Neural cell (in vitro differentiated cells): Measurements from ENCODE around the gene POLR2H. TPM values are rescaled to one million over a fixed set of nuclear protein-coding genes. Genes with fewer than 3 reads are reported as not detected.

Source experiments
- H2AFZ ChIP-seq: fragments of 200-600, 300-800 bp; sonication (generic), shearing (Covaris generic); 2 replicates; pipeline ENCODE4 v1.6.0; 2014; ENCODE audit warnings: low read depth, mild to moderate bottlenecking, antibody characterized with exemption, low read length, moderate library complexity
- H3F3A ChIP-seq: fragments of 200-600 bp; shearing (Covaris generic); 2 replicates; pipeline ENCODE4 v1.6.1; 2016; ENCODE audit warnings: mild to moderate bottlenecking, moderate library complexity, mixed read lengths, antibody characterized with exemption, low read length; ENCODE audit not compliant: insufficient read depth, poor library complexity, severe bottlenecking
- H3K27ac ChIP-seq: fragments of 200-600, 300-800 bp; sonication (generic), shearing (Covaris generic); 2 replicates; pipeline ENCODE4 v1.5.1; 2014; ENCODE audit warnings: mild to moderate bottlenecking, low read length, moderate library complexity
- H3K27me3 ChIP-seq: fragments of 300-800, 200-600 bp; sonication (generic), shearing (Covaris generic); 2 replicates; pipeline ENCODE4 v1.6.0; 2014; ENCODE audit warnings: mild to moderate bottlenecking, low read depth, low read length, moderate library complexity; ENCODE audit not compliant: insufficient read depth
- H3K36me3 ChIP-seq: fragments of 300-800, 200-600 bp; sonication (generic), shearing (Covaris generic); 2 replicates; pipeline ENCODE4 v1.5.1; 2014; ENCODE audit warnings: mild to moderate bottlenecking, antibody characterized with exemption, low read length, moderate library complexity; ENCODE audit not compliant: insufficient read depth
- H3K4me2 ChIP-seq: fragments of 300-800, 200-600 bp; sonication (generic), shearing (Covaris generic); 2 replicates; pipeline ENCODE4 v1.6.0; 2014; ENCODE audit warnings: mild to moderate bottlenecking, low read length
- H3K4me3 ChIP-seq: fragments of 300-800, 200-600 bp; sonication (generic), shearing (Covaris generic); 2 replicates; pipeline ENCODE4 v1.5.1; 2014; ENCODE audit warnings: mild to moderate bottlenecking, low read length, moderate library complexity
- H3K79me2 ChIP-seq: fragments of 200-600 bp; shearing (Covaris generic); replicated peaks from 2 replicates; pipeline ENCODE4 v1.6.0; 2014; ENCODE audit warnings: mild to moderate bottlenecking, low read length, moderate library complexity; ENCODE audit not compliant: insufficient read depth
- H3K9ac ChIP-seq: fragments of 300-800, 200-600 bp; sonication (generic), shearing (Covaris generic); 2 replicates; pipeline ENCODE4 v1.6.1; 2016; ENCODE audit warnings: mild to moderate bottlenecking, low read length, mixed read lengths
- H3K9me2 ChIP-seq: fragments of 200-600 bp; shearing (Covaris generic); 2 replicates; pipeline ENCODE4 v1.6.1; 2016; ENCODE audit warnings: mild to moderate bottlenecking, low read length, mixed read lengths; ENCODE audit not compliant: insufficient read depth
- H3K9me3 ChIP-seq: fragments of 200-600, 300-800 bp; sonication (generic), shearing (Covaris generic); 2 replicates; pipeline ENCODE4 v1.6.1; 2016; ENCODE audit warnings: mild to moderate bottlenecking, mixed run types, low read length, moderate library complexity, mixed read lengths
- H4K20me1 ChIP-seq: fragments of 200-600 bp; shearing (Covaris generic); 2 replicates; pipeline ENCODE4 v1.6.1; 2016; ENCODE audit warnings: mild to moderate bottlenecking, mixed run types; ENCODE audit not compliant: insufficient read depth
- EP300 ChIP-seq: fragments of 450-650 bp; conservative IDR thresholded peaks from 2 replicates; pipeline ENCODE4 v1.6.1; 2014; ENCODE audit warnings: antibody characterized with exemption, mild to moderate bottlenecking, moderate library complexity; ENCODE audit not compliant: poor library complexity, severe bottlenecking
- EZH2 ChIP-seq: fragments of 200-600, 300-800 bp; shearing (Covaris generic), sonication (generic); IDR thresholded peaks from 2 replicates; pipeline ENCODE4 v1.6.1; 2014; ENCODE audit warnings: antibody characterized with exemption, low read length, borderline replicate concordance, mild to moderate bottlenecking; ENCODE audit not compliant: insufficient read depth, poor library complexity, severe bottlenecking
- MXI1 ChIP-seq: fragments of 450-650 bp; conservative IDR thresholded peaks from 2 replicates; pipeline ENCODE4 v1.6.1; 2014; ENCODE audit warnings: antibody characterized with exemption, mild to moderate bottlenecking; ENCODE audit not compliant: poor library complexity, severe bottlenecking
- POLR2AphosphoS5 ChIP-seq: IDR thresholded peaks from 2 replicates; pipeline ENCODE4 v1.6.1; 2012
- RAD21 ChIP-seq: fragments of 450-650 bp; conservative IDR thresholded peaks from 2 replicates; pipeline ENCODE4 v1.6.1; 2014; ENCODE audit warnings: antibody characterized with exemption, mild to moderate bottlenecking, moderate library complexity
- SMC3 ChIP-seq: fragments of 450-650 bp; conservative IDR thresholded peaks from 2 replicates; pipeline ENCODE4 v1.6.1; 2014; ENCODE audit warnings: antibody characterized with exemption, mild to moderate bottlenecking, moderate library complexity; ENCODE audit not compliant: poor library complexity
- TAF1 ChIP-seq: IDR thresholded peaks from 2 replicates; pipeline ENCODE4 v1.6.1; 2012; ENCODE audit warnings: low read depth
- polyA plus RNA-seq: library from polyadenylated mRNA; depleted of rRNA; stranded (reverse); fragments of >200 nt; gene quantifications from 2 replicates; pipeline ENCODE4 v1.2.3, GENCODE V29; 2014
- TF ChIP-seq, protein P1 (sequence below): fragments of 450-650 bp; IDR thresholded peaks from 2 replicates; pipeline ENCODE4 v1.5.1; 2014; ENCODE audit warnings: antibody characterized with exemption, mild to moderate bottlenecking, moderate library complexity; ENCODE audit not compliant: poor library complexity, severe bottlenecking
- TF ChIP-seq, protein P2 (sequence below): IDR thresholded peaks from 2 replicates; pipeline ENCODE4 v1.6.1; 2012; ENCODE audit warnings: borderline replicate concordance

POLR2H gene
- polyA plus RNA-seq, 1 donor from 2014 or later, result 185 TPM

DNA sequence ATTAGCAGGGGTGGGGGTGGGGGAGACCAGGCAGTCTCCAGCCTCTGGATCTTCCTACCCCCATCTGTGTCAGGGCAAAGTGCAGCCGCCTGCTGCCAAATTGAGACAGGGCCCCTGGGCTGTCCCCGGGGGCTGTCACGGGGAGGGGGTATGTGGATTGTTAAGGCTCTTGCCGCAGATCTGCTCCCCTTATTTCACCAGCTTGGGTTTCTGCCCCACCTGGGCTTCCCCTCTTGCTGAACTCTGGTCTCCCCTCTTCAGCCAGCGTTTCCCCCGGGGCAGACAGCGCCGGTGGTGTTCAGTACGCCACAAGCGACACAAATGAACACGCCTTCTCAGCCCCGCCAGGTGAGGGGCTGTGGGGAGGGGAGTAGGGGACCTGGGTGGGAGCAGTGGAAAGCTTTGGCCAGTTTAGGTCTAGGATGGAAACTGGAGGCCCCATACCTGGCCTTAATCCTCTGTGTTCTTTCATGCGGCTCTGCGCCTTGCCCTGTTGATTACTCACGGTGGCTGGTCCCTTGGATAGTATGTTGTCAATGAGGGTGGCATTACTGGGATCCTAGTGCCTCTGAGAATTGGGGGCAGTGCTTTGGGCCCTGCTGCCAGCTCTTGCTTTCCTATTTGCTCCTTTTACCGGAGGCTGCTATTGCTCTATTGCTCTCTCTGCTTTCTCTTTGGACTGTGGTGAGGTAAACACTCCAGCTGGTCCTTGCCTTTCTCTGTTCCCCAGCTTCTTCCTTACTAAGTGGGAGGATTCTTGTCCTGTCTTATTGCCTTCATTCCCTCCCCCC is 45.4 kb upstream of the POLR2H start:
- Histone ChIP-seq H3F3A (no peaks in the 10 kb centered on the region), H3K9ac (peak overlapping the region; percentile 81), H3K9me3 (no peaks in the 10 kb centered on the region), H3K79me2 (peaks cover 35% of the 10 kb centered on the region), H3K4me3 (peak overlapping the region; percentile 87), H3K4me2 (no peak overlapping the region), H3K27ac (no peak overlapping the region), H3K36me3 (no peaks in the 10 kb centered on the region), H3K27me3 (no peaks in the 10 kb centered on the region), H2AFZ (no peak overlapping the region), H4K20me1 (no peaks in the 10 kb centered on the region), H3K9me2 (no peaks in the 10 kb centered on the region)
- TF ChIP-seq TAF1, result no peak
- no peak for TF ChIP-seq EZH2
- no peak for TF ChIP-seq RAD21
- TF ChIP-seq POLR2AphosphoS5, result no peak
- no peak for TF ChIP-seq SMC3
- TF ChIP-seq, protein P1, sequence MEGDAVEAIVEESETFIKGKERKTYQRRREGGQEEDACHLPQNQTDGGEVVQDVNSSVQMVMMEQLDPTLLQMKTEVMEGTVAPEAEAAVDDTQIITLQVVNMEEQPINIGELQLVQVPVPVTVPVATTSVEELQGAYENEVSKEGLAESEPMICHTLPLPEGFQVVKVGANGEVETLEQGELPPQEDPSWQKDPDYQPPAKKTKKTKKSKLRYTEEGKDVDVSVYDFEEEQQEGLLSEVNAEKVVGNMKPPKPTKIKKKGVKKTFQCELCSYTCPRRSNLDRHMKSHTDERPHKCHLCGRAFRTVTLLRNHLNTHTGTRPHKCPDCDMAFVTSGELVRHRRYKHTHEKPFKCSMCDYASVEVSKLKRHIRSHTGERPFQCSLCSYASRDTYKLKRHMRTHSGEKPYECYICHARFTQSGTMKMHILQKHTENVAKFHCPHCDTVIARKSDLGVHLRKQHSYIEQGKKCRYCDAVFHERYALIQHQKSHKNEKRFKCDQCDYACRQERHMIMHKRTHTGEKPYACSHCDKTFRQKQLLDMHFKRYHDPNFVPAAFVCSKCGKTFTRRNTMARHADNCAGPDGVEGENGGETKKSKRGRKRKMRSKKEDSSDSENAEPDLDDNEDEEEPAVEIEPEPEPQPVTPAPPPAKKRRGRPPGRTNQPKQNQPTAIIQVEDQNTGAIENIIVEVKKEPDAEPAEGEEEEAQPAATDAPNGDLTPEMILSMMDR, result no peak
- TF ChIP-seq EP300, result no peak
- TF ChIP-seq MXI1, result no peak
- TF ChIP-seq, protein P2, sequence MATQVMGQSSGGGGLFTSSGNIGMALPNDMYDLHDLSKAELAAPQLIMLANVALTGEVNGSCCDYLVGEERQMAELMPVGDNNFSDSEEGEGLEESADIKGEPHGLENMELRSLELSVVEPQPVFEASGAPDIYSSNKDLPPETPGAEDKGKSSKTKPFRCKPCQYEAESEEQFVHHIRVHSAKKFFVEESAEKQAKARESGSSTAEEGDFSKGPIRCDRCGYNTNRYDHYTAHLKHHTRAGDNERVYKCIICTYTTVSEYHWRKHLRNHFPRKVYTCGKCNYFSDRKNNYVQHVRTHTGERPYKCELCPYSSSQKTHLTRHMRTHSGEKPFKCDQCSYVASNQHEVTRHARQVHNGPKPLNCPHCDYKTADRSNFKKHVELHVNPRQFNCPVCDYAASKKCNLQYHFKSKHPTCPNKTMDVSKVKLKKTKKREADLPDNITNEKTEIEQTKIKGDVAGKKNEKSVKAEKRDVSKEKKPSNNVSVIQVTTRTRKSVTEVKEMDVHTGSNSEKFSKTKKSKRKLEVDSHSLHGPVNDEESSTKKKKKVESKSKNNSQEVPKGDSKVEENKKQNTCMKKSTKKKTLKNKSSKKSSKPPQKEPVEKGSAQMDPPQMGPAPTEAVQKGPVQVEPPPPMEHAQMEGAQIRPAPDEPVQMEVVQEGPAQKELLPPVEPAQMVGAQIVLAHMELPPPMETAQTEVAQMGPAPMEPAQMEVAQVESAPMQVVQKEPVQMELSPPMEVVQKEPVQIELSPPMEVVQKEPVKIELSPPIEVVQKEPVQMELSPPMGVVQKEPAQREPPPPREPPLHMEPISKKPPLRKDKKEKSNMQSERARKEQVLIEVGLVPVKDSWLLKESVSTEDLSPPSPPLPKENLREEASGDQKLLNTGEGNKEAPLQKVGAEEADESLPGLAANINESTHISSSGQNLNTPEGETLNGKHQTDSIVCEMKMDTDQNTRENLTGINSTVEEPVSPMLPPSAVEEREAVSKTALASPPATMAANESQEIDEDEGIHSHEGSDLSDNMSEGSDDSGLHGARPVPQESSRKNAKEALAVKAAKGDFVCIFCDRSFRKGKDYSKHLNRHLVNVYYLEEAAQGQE, result no peak

DNA sequence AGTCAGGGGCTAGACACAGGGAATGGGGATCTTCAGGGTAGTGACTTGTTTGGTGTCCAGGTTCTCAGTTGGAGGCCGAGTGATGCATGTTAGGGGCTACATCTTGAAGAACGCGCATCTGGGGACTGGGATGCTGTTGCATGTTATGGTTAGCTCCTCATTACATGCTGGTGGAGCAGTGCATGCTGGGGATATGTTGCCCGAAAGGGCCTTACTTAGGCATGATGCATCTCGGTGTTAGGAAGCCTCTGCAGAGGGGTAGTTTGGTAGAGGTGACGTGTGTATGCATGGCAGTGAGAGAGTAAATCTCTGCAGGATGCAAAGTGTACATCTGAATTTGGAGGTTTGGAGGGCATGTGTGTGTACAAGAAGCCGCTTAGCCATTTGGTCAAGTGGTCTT is 44.7 kb upstream of the POLR2H start:
- no peaks in the 10 kb centered on the region for H4K20me1 ChIP-seq
- H2AFZ ChIP-seq, result no peak overlapping the region
- no peaks in the 10 kb centered on the region for H3F3A ChIP-seq
- no peaks in the 10 kb centered on the region for H3K9me3 ChIP-seq
- H3K36me3 ChIP-seq, result no peaks in the 10 kb centered on the region
- H3K4me2 ChIP-seq, result no peak overlapping the region
- TF ChIP-seq RAD21 (no peak), POLR2AphosphoS5 (no peak), TAF1 (no peak), EP300 (no peak), EZH2 (no peak), SMC3 (no peak), MXI1 (no peak)
- TF ChIP-seq, protein P2, result no peak
- TF ChIP-seq, protein P1, result no peak
- H3K27ac ChIP-seq, result no peak overlapping the region
- no peaks in the 10 kb centered on the region for H3K27me3 ChIP-seq
- H3K9ac ChIP-seq, result no peak overlapping the region
- peaks cover 35% of the 10 kb centered on the region for H3K79me2 ChIP-seq
- H3K4me3 ChIP-seq, result peak overlapping the region; percentile 87
- no peaks in the 10 kb centered on the region for H3K9me2 ChIP-seq
